ENCODE measurements around the gene TUBB1. TPM values are rescaled to one million over a fixed set of nuclear protein-coding genes. Genes with fewer than 3 reads are reported as not detected.

The TUBB1 gene
- total and polyA plus RNA-seq, 2 of the 4 experiments (the other 2 are of a cell fraction): not detected

DNA sequence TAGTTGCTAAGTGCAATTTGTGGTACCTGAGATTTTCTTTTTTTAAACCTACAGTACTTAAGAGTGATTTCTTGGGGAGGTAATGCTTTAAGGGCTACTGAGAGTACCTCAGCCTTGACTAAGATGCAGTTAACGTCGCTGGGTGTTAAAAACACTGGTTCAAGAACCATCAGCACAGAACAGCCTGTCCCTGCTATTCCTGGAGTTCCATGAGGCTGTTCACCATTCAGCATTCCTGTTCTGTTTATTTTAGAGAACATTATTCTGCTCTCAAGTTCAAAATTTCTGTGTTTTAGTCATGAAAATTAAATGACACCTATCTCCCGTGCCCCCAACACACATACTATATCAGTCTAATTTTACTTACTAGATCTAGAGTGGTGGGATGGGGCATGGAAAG is 25.1 kb downstream of the TUBB1 start:
- Histone ChIP-seq H3K36me3 (ENCODE audit: control insufficient read depth, insufficient read depth, low read length) (no peaks in the 10 kb centered on the region; the same call in 1 of the 2 replicates), H3K23ac (ENCODE audit: low read depth, low read length) (no peak overlapping the region), H2AK5ac (ENCODE audit: low read depth, low read length) (no peak overlapping the region), H4K20me1 (ENCODE audit: insufficient read depth, low read length) (0 out of 2 replicates have a peak, but pooled peaks cover 5% of the 10 kb centered on the region), H3K9me3 (ENCODE audit: control insufficient read depth, insufficient read depth, low read length) (no peaks in the 10 kb centered on the region), H3K14ac (replicated peaks; ENCODE audit: low read depth, low read length) (no peak overlapping the region), H3K9ac (ENCODE audit: low read depth, low read length) (no peak overlapping the region), H2BK120ac (ENCODE audit: low read depth, low read length) (no peak overlapping the region), H2BK20ac (ENCODE audit: low read depth, low read length) (no peak overlapping the region), H2BK5ac (ENCODE audit: low read depth, low read length, poor library complexity, severe bottlenecking) (no peak overlapping the region), H3K9me1 (ENCODE audit: insufficient read depth, low read length) (0 out of 2 replicates have a peak, but pooled peaks cover 11% of the 10 kb centered on the region), H3K18ac (ENCODE audit: low read depth, low read length) (no peak overlapping the region), H3K4me1 (ENCODE audit: control insufficient read depth, insufficient read depth, low read length) (peaks cover 8% of the 10 kb centered on the region), H3K4me2 (ENCODE audit: low read depth, low read length) (no peak overlapping the region), H3K27ac (ENCODE audit: insufficient read depth, low read length) (no peak overlapping the region), H4K91ac (ENCODE audit: insufficient read depth, low read depth, low read length) (no peak overlapping the region), H4K5ac (ENCODE audit: low read depth, low read length) (no peak overlapping the region), H2AFZ (replicated peaks; ENCODE audit: low read length, poor library complexity) (no peak overlapping the region), H3K79me1 (ENCODE audit: low read depth in 1 of 2, low read length in 2 of 2) (peaks cover 18 to 33% of the 10 kb centered on the region in 2 experiments), H4K8ac (ENCODE audit: low read depth in 2 of 2, low read length in 2 of 2) (no peak overlapping the region), H2AK9ac (replicated peaks; ENCODE audit: low read depth, low read length, poor library complexity) (no peak overlapping the region), H2BK15ac (ENCODE audit: low read depth, low read length) (no peak overlapping the region), H3K27me3 (ENCODE audit: control insufficient read depth, insufficient read depth, low read length) (peaks cover under 1% of the 10 kb centered on the region; the same call in 1 of the 2 replicates), H3K4me3 (ENCODE audit: insufficient read depth, low read depth, low read length) (no peak overlapping the region), H3K4ac (ENCODE audit: low read depth, low read length) (no peak overlapping the region), H3K56ac (ENCODE audit: extremely low read depth, insufficient read depth, low read length) (no peak overlapping the region)
- ATAC-seq (ENCODE audit: low read depth): no peak
- no peak for TF ChIP-seq MXI1 (IDR thresholded peaks at IDR 0.05; ENCODE audit: borderline replicate concordance, low read depth, low read length)
- TF ChIP-seq NFE2L2 (IDR thresholded peaks at IDR 0.05; ENCODE audit: low read depth, low read length): no peak
- TF ChIP-seq SMC3 (IDR thresholded peaks at IDR 0.05; ENCODE audit: low read depth, low read length): no peak
- TF ChIP-seq RCOR1 (IDR thresholded peaks at IDR 0.05; ENCODE audit: insufficient replicate concordance, low read length): no peak
- TF ChIP-seq MAFK (IDR thresholded peaks at IDR 0.05; ENCODE audit: low read depth, low read length): no peak
- TF ChIP-seq RAD21 (IDR thresholded peaks at IDR 0.05; ENCODE audit: low read length): no peak
- TF ChIP-seq MAZ (IDR thresholded peaks at IDR 0.05; ENCODE audit: borderline replicate concordance, low read depth, low read length): no peak
- TF ChIP-seq BHLHE40 (IDR thresholded peaks at IDR 0.05; ENCODE audit: low read depth, low read length): no peak
- TF ChIP-seq, protein P1, sequence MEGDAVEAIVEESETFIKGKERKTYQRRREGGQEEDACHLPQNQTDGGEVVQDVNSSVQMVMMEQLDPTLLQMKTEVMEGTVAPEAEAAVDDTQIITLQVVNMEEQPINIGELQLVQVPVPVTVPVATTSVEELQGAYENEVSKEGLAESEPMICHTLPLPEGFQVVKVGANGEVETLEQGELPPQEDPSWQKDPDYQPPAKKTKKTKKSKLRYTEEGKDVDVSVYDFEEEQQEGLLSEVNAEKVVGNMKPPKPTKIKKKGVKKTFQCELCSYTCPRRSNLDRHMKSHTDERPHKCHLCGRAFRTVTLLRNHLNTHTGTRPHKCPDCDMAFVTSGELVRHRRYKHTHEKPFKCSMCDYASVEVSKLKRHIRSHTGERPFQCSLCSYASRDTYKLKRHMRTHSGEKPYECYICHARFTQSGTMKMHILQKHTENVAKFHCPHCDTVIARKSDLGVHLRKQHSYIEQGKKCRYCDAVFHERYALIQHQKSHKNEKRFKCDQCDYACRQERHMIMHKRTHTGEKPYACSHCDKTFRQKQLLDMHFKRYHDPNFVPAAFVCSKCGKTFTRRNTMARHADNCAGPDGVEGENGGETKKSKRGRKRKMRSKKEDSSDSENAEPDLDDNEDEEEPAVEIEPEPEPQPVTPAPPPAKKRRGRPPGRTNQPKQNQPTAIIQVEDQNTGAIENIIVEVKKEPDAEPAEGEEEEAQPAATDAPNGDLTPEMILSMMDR (conservative IDR thresholded peaks at IDR 0.05; ENCODE audit: low read depth, low read length): no peak
- TF ChIP-seq RFX5 (IDR thresholded peaks at IDR 0.05; ENCODE audit: low read depth, low read length): no peak
- TF ChIP-seq, protein P2, sequence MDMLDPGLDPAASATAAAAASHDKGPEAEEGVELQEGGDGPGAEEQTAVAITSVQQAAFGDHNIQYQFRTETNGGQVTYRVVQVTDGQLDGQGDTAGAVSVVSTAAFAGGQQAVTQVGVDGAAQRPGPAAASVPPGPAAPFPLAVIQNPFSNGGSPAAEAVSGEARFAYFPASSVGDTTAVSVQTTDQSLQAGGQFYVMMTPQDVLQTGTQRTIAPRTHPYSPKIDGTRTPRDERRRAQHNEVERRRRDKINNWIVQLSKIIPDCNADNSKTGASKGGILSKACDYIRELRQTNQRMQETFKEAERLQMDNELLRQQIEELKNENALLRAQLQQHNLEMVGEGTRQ (IDR thresholded peaks at IDR 0.05; ENCODE audit: low read depth, low read length): no peak
- intact Hi-C loops (cut with micrococcal nuclease): loop anchor here (10.0 kb wide), 1 partner anchor 809 kb away; no protein-coding TSS in a partner anchor
- no CpG with 5 or more reads among the region's 3 CpGs for WGBS, 2 experiments (ENCODE audit: extremely low coverage in 2 of 2, insufficient read length in 1 of 2)
- DNase-seq: no peak
- in situ Hi-C loops (cut with MboI; ENCODE audit: low sequenced_read_pairs): loop anchor here (25.0 kb wide), 3 partner anchors 807 to 1657 kb away; partner anchors contain the start of genes ANKRD60 and RBM38
- BruUV-seq (replicated peaks): no TSS peak
- dilution Hi-C loops (cut with HindIII; ENCODE audit: low sequenced_read_pairs, unreplicated experiment): no loop called here
- ChIA-PET POLR2A (ENCODE audit: unreplicated experiment) (no interaction called here), CTCF (interaction anchor here (0.7 to 1.7 kb wide), 2 partner anchors 13 to 216 kb away, joined by 3 to 5 read pairs; partner anchors contain the start of gene ATP5F1E)

Data from IMR-90 (cell line).